ENCODE results near the gene CAMKMT.

GRCh38 chr2:44799105-44799504, 437.4 kb downstream of the CAMKMT start:
- TF ChIP-seq CTCF (conservative IDR thresholded peaks at IDR 0.05 in 1 of 2, IDR thresholded peaks at IDR 0.05 in 1 of 2; ENCODE audit: extremely low read depth in 1 of 2, insufficient read depth in 1 of 2, low read depth in 1 of 2, low read length in 2 of 2), result no peak
- TF ChIP-seq EZH2 (IDR thresholded peaks at IDR 0.05; ENCODE audit: borderline replicate concordance, low read length), result no peak

All from mammary epithelial cell (primary cell).